ENCODE data around the gene RPE65.

RPE65 gene

DNA sequence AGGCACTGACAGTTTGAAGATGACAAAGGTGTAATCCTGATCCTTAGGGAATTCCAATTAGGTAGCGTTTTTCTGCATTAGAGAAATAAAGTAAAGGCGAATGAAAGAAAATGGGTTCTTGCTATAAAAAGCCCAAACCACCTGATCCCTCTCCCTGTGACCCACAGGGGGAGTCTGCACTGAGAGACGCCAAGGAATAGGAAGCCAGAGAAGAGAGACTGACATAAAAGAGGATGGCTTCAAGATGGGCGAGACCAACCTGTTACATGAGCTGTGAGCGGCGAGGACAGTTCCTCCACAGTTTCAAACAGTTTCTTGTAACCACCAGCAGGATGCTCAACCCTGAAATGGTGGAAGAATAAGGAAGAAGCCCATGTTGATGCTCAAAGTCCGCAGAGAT is 1.4 kb downstream of the RPE65 start:
- no peaks in the 10 kb centered on the region for H3K27me3 ChIP-seq (ENCODE audit: insufficient read depth, low read length)
- no peaks in the 10 kb centered on the region for H3K4me1 ChIP-seq (ENCODE audit: insufficient read depth, low read length)
- H3K9ac ChIP-seq (ENCODE audit: low read depth, low read length), result no peak overlapping the region
- no peaks in the 10 kb centered on the region for H3K36me3 ChIP-seq (ENCODE audit: insufficient read depth, low read depth, low read length)
- no peak overlapping the region for H3K4me3 ChIP-seq (ENCODE audit: low read length)
- H3K9me3 ChIP-seq (ENCODE audit: insufficient read depth, low read depth, low read length), result no peaks in the 10 kb centered on the region
- H3K27ac ChIP-seq (ENCODE audit: low read length), result no peak overlapping the region

DNA sequence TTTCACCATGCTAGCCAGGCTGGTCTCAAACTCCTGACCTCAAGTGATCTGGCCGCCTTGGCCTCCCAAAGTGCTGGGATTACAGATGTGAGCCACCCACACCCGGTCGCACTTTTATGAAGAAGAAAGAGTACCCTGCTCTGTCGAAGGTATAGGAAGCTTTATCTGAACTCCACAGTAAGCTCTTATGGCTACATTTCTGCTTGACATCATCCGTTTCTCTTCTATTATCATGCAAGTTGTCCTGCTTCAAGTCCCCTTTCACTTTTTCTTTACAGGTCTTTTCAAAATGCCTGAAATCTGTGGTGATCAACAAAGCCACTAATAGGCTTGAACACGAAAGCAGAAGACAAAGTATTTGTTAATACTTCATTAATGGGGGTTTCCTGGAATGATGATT is 4.0 kb downstream of the RPE65 start:
- Histone ChIP-seq H3K4me1 (ENCODE audit: insufficient read depth, low read length) (no peaks in the 10 kb centered on the region), H3K9ac (ENCODE audit: low read depth, low read length) (no peak overlapping the region), H3K4me3 (ENCODE audit: low read length) (no peak overlapping the region), H3K9me3 (ENCODE audit: insufficient read depth, low read depth, low read length) (no peaks in the 10 kb centered on the region), H3K36me3 (ENCODE audit: insufficient read depth, low read depth, low read length) (no peaks in the 10 kb centered on the region), H3K27me3 (ENCODE audit: insufficient read depth, low read length) (no peaks in the 10 kb centered on the region), H3K27ac (ENCODE audit: low read length) (no peak overlapping the region)

GRCh38 chr1:68442822-68443556 is 6.8 kb downstream of the RPE65 start:
- no peaks in the 10 kb centered on the region for H3K27me3 ChIP-seq (ENCODE audit: insufficient read depth, low read length)
- no peaks in the 10 kb centered on the region for H3K9me3 ChIP-seq (ENCODE audit: insufficient read depth, low read depth, low read length)
- no peaks in the 10 kb centered on the region for H3K36me3 ChIP-seq (ENCODE audit: insufficient read depth, low read depth, low read length)
- H3K4me3 ChIP-seq (ENCODE audit: low read length), result no peak overlapping the region
- H3K4me1 ChIP-seq (ENCODE audit: insufficient read depth, low read length), result peaks cover 7% of the 10 kb centered on the region; the same call in 1 of the 2 replicates
- no peak overlapping the region for H3K9ac ChIP-seq (ENCODE audit: low read depth, low read length)
- no peak overlapping the region for H3K27ac ChIP-seq (ENCODE audit: low read length)

- H3K36me3 ChIP-seq (ENCODE audit: insufficient read depth, low read depth, low read length), result no peaks in the 10 kb centered on the region
- no peak overlapping the region for H3K4me3 ChIP-seq (ENCODE audit: low read length)
- H3K27me3 ChIP-seq (ENCODE audit: insufficient read depth, low read length), result no peaks in the 10 kb centered on the region
- H3K27ac ChIP-seq (ENCODE audit: low read length), result no peak overlapping the region
- H3K9me3 ChIP-seq (ENCODE audit: insufficient read depth, low read depth, low read length), result no peaks in the 10 kb centered on the region
- peaks cover 10% of the 10 kb centered on the region; the same call in 1 of the 2 replicates for H3K4me1 ChIP-seq (ENCODE audit: insufficient read depth, low read length)
- no peak overlapping the region for H3K9ac ChIP-seq (ENCODE audit: low read depth, low read length)
Measured at GRCh38 chr1:68442006-68442405, 7.7 kb downstream of the RPE65 start.

- Histone ChIP-seq H3K27ac (ENCODE audit: low read length) (no peak overlapping the region), H3K36me3 (ENCODE audit: insufficient read depth, low read depth, low read length) (no peaks in the 10 kb centered on the region), H3K9ac (ENCODE audit: low read depth, low read length) (no peak overlapping the region), H3K27me3 (ENCODE audit: insufficient read depth, low read length) (no peaks in the 10 kb centered on the region), H3K4me1 (ENCODE audit: insufficient read depth, low read length) (peaks cover 10% of the 10 kb centered on the region; the same call in 1 of the 2 replicates), H3K9me3 (ENCODE audit: insufficient read depth, low read depth, low read length) (no peaks in the 10 kb centered on the region), H3K4me3 (ENCODE audit: low read length) (no peak overlapping the region)
Measured at GRCh38 chr1:68438310-68438709, 11.4 kb downstream of the RPE65 start.

- Histone ChIP-seq H3K4me1 (ENCODE audit: insufficient read depth, low read length) (peaks cover 8% of the 10 kb centered on the region; the same call in 1 of the 2 replicates), H3K4me3 (ENCODE audit: low read length) (no peak overlapping the region), H3K9ac (ENCODE audit: low read depth, low read length) (no peak overlapping the region), H3K36me3 (ENCODE audit: insufficient read depth, low read depth, low read length) (no peaks in the 10 kb centered on the region), H3K9me3 (ENCODE audit: insufficient read depth, low read depth, low read length) (no peaks in the 10 kb centered on the region), H3K27ac (ENCODE audit: low read length) (no peak overlapping the region), H3K27me3 (ENCODE audit: insufficient read depth, low read length) (no peaks in the 10 kb centered on the region)
Measured at GRCh38 chr1:68433395-68433794, 16.4 kb downstream of the RPE65 start.

DNA sequence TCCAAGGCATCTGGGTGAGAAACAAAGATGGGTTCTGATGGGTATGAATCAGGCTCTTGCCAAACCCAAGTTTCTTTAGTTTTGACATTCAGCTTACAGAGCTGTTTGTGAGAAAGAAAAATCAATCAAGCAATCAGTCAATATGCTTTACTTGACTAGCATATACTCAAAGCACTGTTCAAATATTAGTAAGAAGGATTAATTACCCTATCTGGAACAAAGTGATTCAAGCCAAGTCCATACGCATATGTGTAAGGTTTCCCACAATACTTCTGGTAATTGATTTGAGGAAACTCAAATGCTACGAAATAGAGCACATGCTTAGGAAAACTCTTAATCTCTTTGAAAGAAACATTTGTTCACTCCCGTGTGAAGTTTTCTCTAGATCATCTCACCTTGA is 18.7 kb downstream of the RPE65 start:
- H3K27me3 ChIP-seq (ENCODE audit: insufficient read depth, low read length), result no peaks in the 10 kb centered on the region
- H3K36me3 ChIP-seq (ENCODE audit: insufficient read depth, low read depth, low read length), result no peaks in the 10 kb centered on the region
- no peak overlapping the region for H3K27ac ChIP-seq (ENCODE audit: low read length)
- no peaks in the 10 kb centered on the region for H3K4me1 ChIP-seq (ENCODE audit: insufficient read depth, low read length)
- H3K9me3 ChIP-seq (ENCODE audit: insufficient read depth, low read depth, low read length), result no peaks in the 10 kb centered on the region
- no peak overlapping the region for H3K9ac ChIP-seq (ENCODE audit: low read depth, low read length)
- H3K4me3 ChIP-seq (ENCODE audit: low read length), result no peak overlapping the region

DNA sequence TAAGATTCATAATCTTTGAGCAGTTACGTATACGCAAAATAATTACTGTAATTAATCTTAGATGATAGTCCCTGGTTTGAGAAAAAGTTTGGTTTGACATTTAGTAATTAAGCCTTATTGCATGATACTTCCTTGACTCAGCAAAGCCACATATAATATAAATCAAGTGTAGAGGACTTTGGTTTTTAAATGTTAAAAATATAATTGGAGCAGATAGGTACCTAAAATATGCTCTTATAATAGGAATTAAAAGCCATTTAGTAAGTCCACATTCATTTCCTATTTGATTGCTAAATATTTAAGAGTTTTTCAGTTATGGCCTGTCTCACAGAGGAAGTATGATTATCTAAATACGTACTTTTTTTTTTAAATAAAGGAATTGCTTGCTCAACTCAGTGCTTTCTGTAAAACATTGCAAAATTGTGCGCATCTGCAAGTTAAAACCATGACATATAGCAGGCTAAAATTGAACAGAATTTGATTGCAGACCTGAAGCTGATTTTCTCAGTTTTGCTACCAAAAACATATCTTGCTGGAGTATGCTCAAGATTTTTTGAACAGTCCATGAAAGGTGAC is 20.4 kb downstream of the RPE65 start:
- Histone ChIP-seq H3K36me3 (ENCODE audit: insufficient read depth, low read depth, low read length) (no peaks in the 10 kb centered on the region), H3K27me3 (ENCODE audit: insufficient read depth, low read length) (no peaks in the 10 kb centered on the region), H3K27ac (ENCODE audit: low read length) (no peak overlapping the region), H3K9ac (ENCODE audit: low read depth, low read length) (no peak overlapping the region), H3K4me1 (ENCODE audit: insufficient read depth, low read length) (no peaks in the 10 kb centered on the region), H3K9me3 (ENCODE audit: insufficient read depth, low read depth, low read length) (no peaks in the 10 kb centered on the region), H3K4me3 (ENCODE audit: low read length) (no peak overlapping the region)

DNA sequence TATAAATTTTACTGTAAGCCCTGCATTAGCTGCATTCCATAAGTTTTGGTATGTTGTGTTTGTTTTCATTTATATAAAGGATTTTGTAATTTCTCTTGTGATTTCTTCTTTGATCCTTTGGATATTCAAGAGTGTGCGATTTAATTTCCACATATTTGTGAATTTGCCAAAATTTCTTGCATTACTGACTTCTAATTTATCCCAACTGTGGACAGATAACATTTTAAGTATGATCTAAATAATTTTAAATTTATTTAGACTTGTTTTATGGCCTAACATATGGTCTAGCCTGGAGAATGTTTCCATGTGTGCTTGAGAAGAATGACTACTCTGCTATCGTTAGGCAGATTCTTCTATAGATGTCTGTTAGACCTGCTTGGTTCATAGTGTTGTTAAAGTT is 23.2 kb downstream of the RPE65 start:
- no peaks in the 10 kb centered on the region for H3K9me3 ChIP-seq (ENCODE audit: insufficient read depth, low read depth, low read length)
- H3K9ac ChIP-seq (ENCODE audit: low read depth, low read length), result no peak overlapping the region
- no peak overlapping the region for H3K4me3 ChIP-seq (ENCODE audit: low read length)
- no peaks in the 10 kb centered on the region for H3K4me1 ChIP-seq (ENCODE audit: insufficient read depth, low read length)
- no peak overlapping the region for H3K27ac ChIP-seq (ENCODE audit: low read length)
- no peaks in the 10 kb centered on the region for H3K27me3 ChIP-seq (ENCODE audit: insufficient read depth, low read length)
- no peaks in the 10 kb centered on the region for H3K36me3 ChIP-seq (ENCODE audit: insufficient read depth, low read depth, low read length)

DNA sequence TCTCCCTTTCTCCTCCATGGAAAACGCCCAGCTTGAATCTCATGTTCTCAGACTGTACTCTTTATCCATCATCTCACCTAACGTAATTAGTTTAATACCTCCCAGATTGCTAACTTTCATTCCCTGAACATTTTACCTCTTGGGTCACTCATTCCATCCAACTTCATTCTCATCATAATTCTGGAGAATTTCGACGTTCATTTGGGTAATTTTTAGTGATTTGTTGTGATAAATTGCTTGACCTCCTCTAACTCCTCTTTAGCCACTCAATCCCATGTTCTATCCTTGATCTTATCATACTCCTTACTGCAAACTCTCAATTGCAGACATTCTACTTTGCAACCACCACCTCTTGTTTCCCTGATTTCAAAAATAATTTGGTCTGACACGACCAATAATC is 28.4 kb downstream of the RPE65 start:
- Histone ChIP-seq H3K27me3 (ENCODE audit: insufficient read depth, low read length) (no peaks in the 10 kb centered on the region), H3K4me3 (ENCODE audit: low read length) (no peak overlapping the region), H3K27ac (ENCODE audit: low read length) (no peak overlapping the region), H3K36me3 (ENCODE audit: insufficient read depth, low read depth, low read length) (no peaks in the 10 kb centered on the region), H3K9me3 (ENCODE audit: insufficient read depth, low read depth, low read length) (no peaks in the 10 kb centered on the region), H3K4me1 (ENCODE audit: insufficient read depth, low read length) (no peaks in the 10 kb centered on the region), H3K9ac (ENCODE audit: low read depth, low read length) (no peak overlapping the region)

- Histone ChIP-seq H3K27ac (ENCODE audit: low read length) (no peak overlapping the region), H3K27me3 (ENCODE audit: insufficient read depth, low read length) (no peaks in the 10 kb centered on the region), H3K9me3 (ENCODE audit: insufficient read depth, low read depth, low read length) (no peaks in the 10 kb centered on the region), H3K36me3 (ENCODE audit: insufficient read depth, low read depth, low read length) (no peaks in the 10 kb centered on the region), H3K4me1 (ENCODE audit: insufficient read depth, low read length) (no peaks in the 10 kb centered on the region), H3K9ac (ENCODE audit: low read depth, low read length) (no peak overlapping the region), H3K4me3 (ENCODE audit: low read length) (no peak overlapping the region)
Measured at GRCh38 chr1:68409426-68409825, 40.3 kb downstream of the RPE65 start.

- no peaks in the 10 kb centered on the region for H3K36me3 ChIP-seq (ENCODE audit: insufficient read depth, low read depth, low read length)
Measured at GRCh38 chr1:68401506-68401905, 48.2 kb downstream of the RPE65 start.

More at GRCh38 chr1:68401506-68401905, 48.2 kb downstream of the RPE65 start:
- no peaks in the 10 kb centered on the region for H3K27me3 ChIP-seq (ENCODE audit: insufficient read depth, low read length)
- H3K9me3 ChIP-seq (ENCODE audit: insufficient read depth, low read depth, low read length), result no peaks in the 10 kb centered on the region
- no peak overlapping the region for H3K27ac ChIP-seq (ENCODE audit: low read length)
- no peak overlapping the region for H3K4me3 ChIP-seq (ENCODE audit: low read length)
- no peaks in the 10 kb centered on the region for H3K4me1 ChIP-seq (ENCODE audit: insufficient read depth, low read length)
- H3K9ac ChIP-seq (ENCODE audit: low read depth, low read length), result no peak overlapping the region

All from iPS-20b (cell line).